ENCODE results near the gene PRKAR1B. TPM values are rescaled to one million over a fixed set of nuclear protein-coding genes. Genes with fewer than 3 reads are reported as not detected.

Gene PRKAR1B
- total RNA-seq, 2 donors from 2014 or later: 33.5 to 43.2 TPM

DNA sequence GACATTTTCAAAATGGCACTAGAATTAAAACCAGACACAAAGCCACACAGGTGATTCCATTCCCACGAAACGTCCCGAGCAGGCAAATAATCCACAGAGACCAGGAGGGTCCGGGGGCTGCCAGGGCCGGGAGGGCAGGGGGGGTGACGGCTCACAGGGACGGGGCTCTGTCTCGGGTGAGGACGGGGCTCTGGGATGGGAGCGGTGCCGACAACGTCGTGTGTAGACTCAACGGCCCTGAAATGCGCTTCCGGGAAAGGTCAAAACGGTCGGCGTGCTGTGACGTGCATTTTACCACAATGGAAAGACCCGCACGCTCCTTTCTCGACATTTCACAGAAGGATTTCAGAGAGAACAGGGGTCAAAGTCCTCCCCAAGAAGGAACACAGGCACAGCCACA, 144.2 kb downstream of the PRKAR1B start:
- H3K27ac Mint-ChIP-seq: no peak overlapping the region
- TF ChIP-seq, protein P1, sequence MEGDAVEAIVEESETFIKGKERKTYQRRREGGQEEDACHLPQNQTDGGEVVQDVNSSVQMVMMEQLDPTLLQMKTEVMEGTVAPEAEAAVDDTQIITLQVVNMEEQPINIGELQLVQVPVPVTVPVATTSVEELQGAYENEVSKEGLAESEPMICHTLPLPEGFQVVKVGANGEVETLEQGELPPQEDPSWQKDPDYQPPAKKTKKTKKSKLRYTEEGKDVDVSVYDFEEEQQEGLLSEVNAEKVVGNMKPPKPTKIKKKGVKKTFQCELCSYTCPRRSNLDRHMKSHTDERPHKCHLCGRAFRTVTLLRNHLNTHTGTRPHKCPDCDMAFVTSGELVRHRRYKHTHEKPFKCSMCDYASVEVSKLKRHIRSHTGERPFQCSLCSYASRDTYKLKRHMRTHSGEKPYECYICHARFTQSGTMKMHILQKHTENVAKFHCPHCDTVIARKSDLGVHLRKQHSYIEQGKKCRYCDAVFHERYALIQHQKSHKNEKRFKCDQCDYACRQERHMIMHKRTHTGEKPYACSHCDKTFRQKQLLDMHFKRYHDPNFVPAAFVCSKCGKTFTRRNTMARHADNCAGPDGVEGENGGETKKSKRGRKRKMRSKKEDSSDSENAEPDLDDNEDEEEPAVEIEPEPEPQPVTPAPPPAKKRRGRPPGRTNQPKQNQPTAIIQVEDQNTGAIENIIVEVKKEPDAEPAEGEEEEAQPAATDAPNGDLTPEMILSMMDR (conservative IDR thresholded peaks at IDR 0.05): no peak
- no peaks in the 10 kb centered on the region for H3K27me3 Mint-ChIP-seq (ENCODE audit: insufficient read depth)
- 93 to 96% methylated on average over 21 to 23 of the region's 23 CpGs for WGBS, 2 experiments (ENCODE audit: insufficient coverage in 1 of 2, insufficient read length in 1 of 2)
- peaks cover 64% of the 10 kb centered on the region for H3K36me3 Mint-ChIP-seq (ENCODE audit: low read depth)
- no peaks in the 10 kb centered on the region for H3K36me3 ChIP-seq (ENCODE audit: control insufficient read depth, insufficient read depth, low read length)
- no peaks in the 10 kb centered on the region for H3K27me3 ChIP-seq (ENCODE audit: control insufficient read depth, insufficient read depth, low read length, poor library complexity, severe bottlenecking)
- no peak overlapping the region for H3K4me3 ChIP-seq (ENCODE audit: low read length)
- H3K4me1 ChIP-seq (ENCODE audit: control insufficient read depth, insufficient read depth, low read length): no peaks in the 10 kb centered on the region
- H3K9ac ChIP-seq (ENCODE audit: extremely low read depth, low read length, poor library complexity, severe bottlenecking): no peak overlapping the region
- no peaks in the 10 kb centered on the region for H3K4me1 Mint-ChIP-seq
- H3K9me3 ChIP-seq (ENCODE audit: control insufficient read depth, low read length): no peaks in the 10 kb centered on the region
- H3K9me3 Mint-ChIP-seq: peaks cover 12% of the 10 kb centered on the region
- DNase-seq: no peak
- H3K4me3 Mint-ChIP-seq: no peak overlapping the region
- no peak overlapping the region for H3K27ac ChIP-seq (ENCODE audit: low read depth, low read length)

DNA sequence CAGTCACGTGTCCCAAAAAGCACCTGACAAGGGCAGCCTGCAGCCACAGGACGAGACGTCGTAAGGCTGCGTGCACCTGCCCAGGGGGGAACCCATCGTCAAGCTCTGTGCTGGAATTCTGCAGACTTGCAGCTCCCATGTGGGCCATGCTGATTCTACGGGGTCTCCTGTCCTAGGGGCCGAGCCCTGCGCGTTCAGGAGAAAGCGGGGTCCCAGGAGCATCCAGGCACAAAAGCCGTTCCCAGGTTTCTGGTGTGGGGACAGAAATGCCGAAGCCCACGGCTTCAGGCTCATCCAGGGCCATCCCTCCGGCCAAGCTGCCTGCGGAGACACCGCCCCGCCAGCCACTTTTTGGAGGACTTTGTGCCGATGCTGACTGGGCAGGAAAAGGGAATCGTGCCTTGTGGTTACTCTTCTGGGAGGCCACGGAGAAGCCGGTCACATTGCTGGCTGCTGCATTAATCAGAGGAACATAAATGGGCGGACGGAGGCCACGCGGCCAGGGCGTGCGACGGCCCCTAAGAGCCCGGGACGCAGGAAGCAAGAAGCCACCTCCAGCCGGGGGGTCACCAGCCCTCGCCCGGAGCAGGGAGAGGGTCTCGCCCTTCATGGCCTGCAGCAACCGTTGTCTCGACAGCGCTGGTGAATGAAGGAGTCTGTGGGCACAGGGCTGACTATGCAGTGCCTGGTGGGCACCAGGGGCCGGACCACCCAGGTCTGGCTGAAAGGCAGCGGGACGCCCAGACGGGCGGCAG, 144.8 kb downstream of the PRKAR1B start:
- no peak overlapping the region for H3K27ac Mint-ChIP-seq
- 95 to 97% methylated on average over 31 to 43 of the region's 43 CpGs for WGBS, 2 experiments (ENCODE audit: insufficient coverage in 1 of 2, insufficient read length in 1 of 2)
- H3K36me3 Mint-ChIP-seq (ENCODE audit: low read depth): peaks cover 63% of the 10 kb centered on the region
- no peak overlapping the region for H3K27ac ChIP-seq (ENCODE audit: low read depth, low read length)
- no peaks in the 10 kb centered on the region for H3K36me3 ChIP-seq (ENCODE audit: control insufficient read depth, insufficient read depth, low read length)
- H3K27me3 Mint-ChIP-seq (ENCODE audit: insufficient read depth): no peaks in the 10 kb centered on the region
- H3K4me3 Mint-ChIP-seq: no peak overlapping the region
- no peak for DNase-seq
- no peaks in the 10 kb centered on the region for H3K4me1 Mint-ChIP-seq
- H3K9ac ChIP-seq (ENCODE audit: extremely low read depth, low read length, poor library complexity, severe bottlenecking): no peak overlapping the region
- no peaks in the 10 kb centered on the region for H3K27me3 ChIP-seq (ENCODE audit: control insufficient read depth, insufficient read depth, low read length, poor library complexity, severe bottlenecking)
- H3K9me3 ChIP-seq (ENCODE audit: control insufficient read depth, low read length): no peaks in the 10 kb centered on the region
- TF ChIP-seq, protein P1 (conservative IDR thresholded peaks at IDR 0.05): no peak
- peaks cover 12% of the 10 kb centered on the region for H3K9me3 Mint-ChIP-seq
- H3K4me1 ChIP-seq (ENCODE audit: control insufficient read depth, insufficient read depth, low read length): no peaks in the 10 kb centered on the region
- no peak overlapping the region for H3K4me3 ChIP-seq (ENCODE audit: low read length)

- Histone ChIP-seq H3K4me1 (ENCODE audit: control insufficient read depth, insufficient read depth, low read length) (no peaks in the 10 kb centered on the region), H3K27ac (ENCODE audit: low read depth, low read length) (no peak overlapping the region), H3K4me3 (ENCODE audit: low read length) (no peak overlapping the region), H3K9ac (ENCODE audit: extremely low read depth, low read length, poor library complexity, severe bottlenecking) (no peak overlapping the region), H3K9me3 (ENCODE audit: control insufficient read depth, low read length) (no peaks in the 10 kb centered on the region), H3K36me3 (ENCODE audit: control insufficient read depth, insufficient read depth, low read length) (no peaks in the 10 kb centered on the region), H3K27me3 (ENCODE audit: control insufficient read depth, insufficient read depth, low read length, poor library complexity, severe bottlenecking) (no peaks in the 10 kb centered on the region)
- Mint-ChIP-seq H3K4me3 (no peak overlapping the region), H3K36me3 (ENCODE audit: low read depth) (peaks cover 47% of the 10 kb centered on the region), H3K27me3 (ENCODE audit: insufficient read depth) (no peaks in the 10 kb centered on the region), H3K27ac (no peak overlapping the region), H3K9me3 (no peaks in the 10 kb centered on the region), H3K4me1 (no peaks in the 10 kb centered on the region)
- TF ChIP-seq, protein P1 (conservative IDR thresholded peaks at IDR 0.05): no peak
- WGBS, 2 experiments (ENCODE audit: insufficient coverage in 1 of 2, insufficient read length in 1 of 2): 96% methylated on average over 7 to 16 of the region's 16 CpGs
- DNase-seq: no peak
Measured at GRCh38 chr7:578386-578785, 148.7 kb downstream of the PRKAR1B start.

Data from endodermal cell (in vitro differentiated cells).